Hepatocyte (in vitro differentiated cells): Measurements from ENCODE around the gene NKIRAS2. TPM values are rescaled to one million over a fixed set of nuclear protein-coding genes. Genes with fewer than 3 reads are reported as not detected.

Experiments
- DNase-seq: peaks from one replicate; pipeline ENCODE4 v3.0.0-alpha.2; 2016; ENCODE audit warnings: low spot score
- H2AFZ ChIP-seq: fragments of 200-600 bp; sonication (generic); 2 replicates; pipeline ENCODE4 v1.6.0; 2016; ENCODE audit warnings: antibody characterized with exemption, mild to moderate bottlenecking
- H3K27ac ChIP-seq: fragments of 200-600 bp; sonication (generic); 2 replicates; pipeline ENCODE4 v1.5.1; 2016; ENCODE audit warnings: mild to moderate bottlenecking
- H3K27me3 ChIP-seq: fragments of 200-600 bp; sonication (generic); 2 replicates; pipeline ENCODE4 v1.6.1; 2016
- H3K36me3 ChIP-seq: fragments of 200-600 bp; sonication (generic); replicated peaks from 2 replicates; pipeline ENCODE4 v1.5.1; 2016; ENCODE audit warnings: low read depth; ENCODE audit not compliant: insufficient read depth
- H3K4me1 ChIP-seq: fragments of 200-600 bp; sonication (generic); 2 replicates; pipeline ENCODE4 v1.5.1; 2016; ENCODE audit warnings: mild to moderate bottlenecking, moderate library complexity; ENCODE audit not compliant: insufficient read depth
- H3K4me2 ChIP-seq: fragments of 200-600 bp; sonication (generic); 2 replicates; pipeline ENCODE4 v1.6.0; 2016
- H3K4me3 ChIP-seq: fragments of 200-600 bp; sonication (generic); 2 replicates; pipeline ENCODE4 v1.5.1; 2016; ENCODE audit warnings: mild to moderate bottlenecking
- H3K79me2 ChIP-seq: fragments of 200-600 bp; sonication (generic); 2 replicates; pipeline ENCODE4 v1.6.0; 2017; ENCODE audit warnings: mild to moderate bottlenecking
- H3K9me2 ChIP-seq: fragments of 200-600 bp; sonication (generic); replicated peaks from 2 replicates; pipeline ENCODE4 v1.6.0; 2017; ENCODE audit warnings: mild to moderate bottlenecking; ENCODE audit not compliant: insufficient read depth
- H3K9me3 ChIP-seq: fragments of 200-600 bp; sonication (generic); 2 replicates; pipeline ENCODE4 v1.5.1; 2016; ENCODE audit warnings: low read depth, mild to moderate bottlenecking
- H4K20me1 ChIP-seq: fragments of 200-600 bp; sonication (generic); 2 replicates; pipeline ENCODE4 v1.6.0; 2016; ENCODE audit warnings: mild to moderate bottlenecking; ENCODE audit not compliant: insufficient read depth, poor library complexity, severe bottlenecking
- CTCF ChIP-seq: fragments of 200-600 bp; sonication (generic); IDR thresholded peaks from 2 replicates; pipeline ENCODE4 v1.5.1; 2016; ENCODE audit warnings: antibody characterized with exemption, mild to moderate bottlenecking; ENCODE audit not compliant: poor library complexity
- EZH2 ChIP-seq: fragments of 200-600 bp; sonication (generic); IDR thresholded peaks from 2 replicates; pipeline ENCODE4 v1.6.1; 2016; ENCODE audit warnings: antibody characterized with exemption, mild to moderate bottlenecking, borderline replicate concordance
- EZH2phosphoT487 ChIP-seq: fragments of 200-600 bp; sonication (generic); IDR thresholded peaks from one replicate; pipeline ENCODE4 v1.6.1; 2018; ENCODE audit warnings: antibody characterized with exemption, mild to moderate bottlenecking, low read depth, moderate library complexity; ENCODE audit not compliant: unreplicated experiment, severe bottlenecking
- WGBS: methylation state at CpG from one replicate; pipeline ENCODE4 v1.1.6; 2016; ENCODE audit warnings: low lambda C conversion rate; ENCODE audit errors: missing lambda C conversion rate; 5-methylcytosine and 5-hydroxymethylcytosine counted together
- polyA plus RNA-seq: library from polyadenylated mRNA; unstranded; fragments of >200 nt; fragmentation: Nextera tagmentation; extraction: Ambion mirVana; gene quantifications from 2 replicates; pipeline ENCODE4 v1.2.1, GENCODE V29; 2016
- total RNA-seq: library from RNA; depleted of rRNA; stranded (reverse); fragments of >200 nt; gene quantifications from 2 replicates; pipeline ENCODE4 v1.2.3, GENCODE V29; 2014

The NKIRAS2 gene
- total and polyA plus RNA-seq, 2 experiments from 2014 or later, result 40.8 to 55.0 TPM

GRCh38 chr17:42059815-42060214 is 39.9 kb downstream of the NKIRAS2 start:
- Histone ChIP-seq H4K20me1 (no peaks in the 10 kb centered on the region), H3K9me2 (no peaks in the 10 kb centered on the region), H3K36me3 (no peaks in the 10 kb centered on the region), H3K27me3 (no peaks in the 10 kb centered on the region), H3K4me2 (no peak overlapping the region), H3K9me3 (no peaks in the 10 kb centered on the region), H2AFZ (no peak overlapping the region), H3K79me2 (no peaks in the 10 kb centered on the region), H3K27ac (no peak overlapping the region), H3K4me3 (no peak overlapping the region), H3K4me1 (no peaks in the 10 kb centered on the region)
- 83% methylated on average over 4 of the region's 4 CpGs for WGBS
- no peak for DNase-seq
- TF ChIP-seq CTCF, result no peak
- no peak for TF ChIP-seq EZH2
- no peak for TF ChIP-seq EZH2phosphoT487

- H3K4me3 ChIP-seq, result no peak overlapping the region
- H3K4me1 ChIP-seq, result no peaks in the 10 kb centered on the region
- no peak overlapping the region for H3K27ac ChIP-seq
- no peak for DNase-seq
- no peaks in the 10 kb centered on the region for H3K9me3 ChIP-seq
- H4K20me1 ChIP-seq, result no peaks in the 10 kb centered on the region
- no peak for TF ChIP-seq CTCF
- TF ChIP-seq EZH2phosphoT487, result no peak
- TF ChIP-seq EZH2, result no peak
- WGBS, result 85% methylated on average over 4 of the region's 4 CpGs
- H3K4me2 ChIP-seq, result no peak overlapping the region
- no peaks in the 10 kb centered on the region for H3K79me2 ChIP-seq
- no peak overlapping the region for H2AFZ ChIP-seq
- no peaks in the 10 kb centered on the region for H3K36me3 ChIP-seq
- H3K27me3 ChIP-seq, result no peaks in the 10 kb centered on the region
- H3K9me2 ChIP-seq, result no peaks in the 10 kb centered on the region
Measured at GRCh38 chr17:42060231-42060630, 40.3 kb downstream of the NKIRAS2 start.

- Histone ChIP-seq H3K36me3 (no peaks in the 10 kb centered on the region), H3K79me2 (no peaks in the 10 kb centered on the region), H3K27ac (no peak overlapping the region), H3K4me2 (no peak overlapping the region), H3K4me3 (no peak overlapping the region), H2AFZ (no peak overlapping the region), H4K20me1 (no peaks in the 10 kb centered on the region), H3K27me3 (no peaks in the 10 kb centered on the region), H3K9me3 (no peaks in the 10 kb centered on the region), H3K9me2 (no peaks in the 10 kb centered on the region), H3K4me1 (no peaks in the 10 kb centered on the region)
- TF ChIP-seq EZH2 (no peak), CTCF (no peak), EZH2phosphoT487 (no peak)
- WGBS, result 65% methylated on average over 5 of the region's 5 CpGs
- no peak for DNase-seq
Measured at GRCh38 chr17:42061646-42062487, 42.0 kb downstream of the NKIRAS2 start.
